Measurements from ENCODE around the gene PRDM15.

PRDM15 gene

DNA sequence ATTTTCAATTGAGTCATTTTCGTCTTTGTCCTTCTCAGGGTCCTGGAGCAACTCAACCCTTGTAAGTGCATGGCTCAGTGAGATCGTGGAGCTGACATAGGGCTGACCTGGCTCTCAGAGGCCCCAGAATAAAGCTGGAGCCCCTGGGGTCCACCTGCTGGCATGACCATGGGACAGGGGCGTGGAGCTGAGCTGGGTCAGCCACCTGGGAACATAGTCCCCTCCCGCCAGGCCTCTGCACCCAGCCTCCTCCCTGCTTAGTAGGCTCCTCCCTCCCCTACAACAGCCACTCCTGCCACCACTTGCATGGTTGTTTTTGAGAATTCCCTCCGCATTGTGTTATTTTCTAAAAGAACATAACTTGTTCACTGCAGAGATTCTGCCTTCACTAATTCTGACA lies 109.2 kb downstream of the PRDM15 start:
- H3K4me3 ChIP-seq (ENCODE audit: low read depth, low read length): no peak overlapping the region
- TF ChIP-seq, protein P1, sequence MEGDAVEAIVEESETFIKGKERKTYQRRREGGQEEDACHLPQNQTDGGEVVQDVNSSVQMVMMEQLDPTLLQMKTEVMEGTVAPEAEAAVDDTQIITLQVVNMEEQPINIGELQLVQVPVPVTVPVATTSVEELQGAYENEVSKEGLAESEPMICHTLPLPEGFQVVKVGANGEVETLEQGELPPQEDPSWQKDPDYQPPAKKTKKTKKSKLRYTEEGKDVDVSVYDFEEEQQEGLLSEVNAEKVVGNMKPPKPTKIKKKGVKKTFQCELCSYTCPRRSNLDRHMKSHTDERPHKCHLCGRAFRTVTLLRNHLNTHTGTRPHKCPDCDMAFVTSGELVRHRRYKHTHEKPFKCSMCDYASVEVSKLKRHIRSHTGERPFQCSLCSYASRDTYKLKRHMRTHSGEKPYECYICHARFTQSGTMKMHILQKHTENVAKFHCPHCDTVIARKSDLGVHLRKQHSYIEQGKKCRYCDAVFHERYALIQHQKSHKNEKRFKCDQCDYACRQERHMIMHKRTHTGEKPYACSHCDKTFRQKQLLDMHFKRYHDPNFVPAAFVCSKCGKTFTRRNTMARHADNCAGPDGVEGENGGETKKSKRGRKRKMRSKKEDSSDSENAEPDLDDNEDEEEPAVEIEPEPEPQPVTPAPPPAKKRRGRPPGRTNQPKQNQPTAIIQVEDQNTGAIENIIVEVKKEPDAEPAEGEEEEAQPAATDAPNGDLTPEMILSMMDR (IDR thresholded peaks at IDR 0.05; ENCODE audit: borderline replicate concordance, insufficient read depth, low read depth, low read length): no peak

DNA sequence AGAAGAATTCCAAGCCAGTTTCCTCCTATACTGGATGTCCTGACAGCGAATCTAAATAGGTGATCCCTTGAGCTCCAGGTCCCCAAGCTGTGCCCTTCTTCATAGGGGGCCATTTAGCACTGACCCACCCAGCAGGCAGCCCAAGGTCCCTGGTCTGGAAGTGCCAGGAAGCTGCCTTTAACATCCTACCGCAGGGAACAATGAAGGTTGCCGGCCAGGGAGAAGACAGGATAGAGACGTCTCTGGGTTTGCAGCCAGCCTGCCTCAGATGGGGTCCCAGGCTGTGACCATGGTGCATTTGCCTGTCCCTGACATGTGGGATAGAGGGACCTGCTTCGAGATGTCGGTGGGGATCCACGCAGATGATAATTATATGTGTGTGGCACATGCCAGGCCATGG lies 109.6 kb downstream of the PRDM15 start:
- no peak overlapping the region for H3K4me3 ChIP-seq (ENCODE audit: low read depth, low read length)
- TF ChIP-seq, protein P1 (IDR thresholded peaks at IDR 0.05; ENCODE audit: borderline replicate concordance, insufficient read depth, low read depth, low read length): no peak

DNA sequence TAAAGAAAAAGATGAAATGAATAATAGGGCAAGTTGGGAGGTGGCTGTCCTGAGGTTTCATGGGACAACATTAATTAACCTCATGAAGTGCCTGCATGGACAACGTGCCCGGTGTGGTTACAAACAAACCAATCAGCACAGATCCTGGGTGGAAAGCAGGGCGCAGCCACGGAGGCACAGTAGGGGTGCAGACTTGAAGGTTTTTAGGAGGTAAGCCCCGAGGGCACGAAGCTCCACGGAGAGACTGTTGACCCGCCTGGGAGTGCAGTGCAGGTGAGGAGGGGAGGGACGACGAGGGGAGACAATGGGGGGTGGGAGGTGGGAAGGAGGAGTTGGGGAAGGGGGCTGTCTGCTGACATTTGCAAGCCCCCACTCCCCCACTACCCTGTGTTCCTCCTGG lies 110.0 kb downstream of the PRDM15 start:
- no peak overlapping the region for H3K4me3 ChIP-seq (ENCODE audit: low read depth, low read length)
- TF ChIP-seq, protein P1 (IDR thresholded peaks at IDR 0.05; ENCODE audit: borderline replicate concordance, insufficient read depth, low read depth, low read length): no peak

DNA sequence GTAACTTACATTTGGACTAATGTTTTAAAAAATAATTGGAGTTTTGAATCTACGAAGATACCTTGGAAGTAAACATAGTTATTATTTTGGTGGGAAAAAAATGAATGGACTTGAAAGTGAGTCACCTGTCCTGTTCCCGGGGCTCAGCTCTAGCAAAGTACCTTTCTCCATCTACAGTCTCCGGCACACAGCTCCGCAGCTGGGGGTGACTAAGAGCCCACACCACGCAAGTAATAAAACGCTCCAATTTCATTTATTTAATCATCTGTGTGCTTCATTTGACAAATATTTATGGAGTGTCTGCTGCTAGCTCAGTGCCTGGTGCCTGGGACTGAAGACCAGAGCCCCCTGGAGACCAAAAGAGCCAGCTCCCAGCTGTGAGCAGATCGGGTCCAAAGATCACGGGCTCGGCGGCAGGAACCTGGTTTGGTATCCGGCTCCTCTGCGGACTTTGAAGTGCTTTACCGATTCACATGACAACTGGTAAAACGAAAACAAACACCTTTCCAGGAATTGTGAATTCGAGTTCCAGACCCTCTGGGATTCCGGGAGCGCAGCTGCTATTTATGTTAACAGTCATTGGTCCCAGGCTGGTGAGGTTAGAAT lies 110.6 kb downstream of the PRDM15 start:
- TF ChIP-seq, protein P1 (IDR thresholded peaks at IDR 0.05; ENCODE audit: borderline replicate concordance, insufficient read depth, low read depth, low read length): no peak
- no peak overlapping the region for H3K4me3 ChIP-seq (ENCODE audit: low read depth, low read length)

DNA sequence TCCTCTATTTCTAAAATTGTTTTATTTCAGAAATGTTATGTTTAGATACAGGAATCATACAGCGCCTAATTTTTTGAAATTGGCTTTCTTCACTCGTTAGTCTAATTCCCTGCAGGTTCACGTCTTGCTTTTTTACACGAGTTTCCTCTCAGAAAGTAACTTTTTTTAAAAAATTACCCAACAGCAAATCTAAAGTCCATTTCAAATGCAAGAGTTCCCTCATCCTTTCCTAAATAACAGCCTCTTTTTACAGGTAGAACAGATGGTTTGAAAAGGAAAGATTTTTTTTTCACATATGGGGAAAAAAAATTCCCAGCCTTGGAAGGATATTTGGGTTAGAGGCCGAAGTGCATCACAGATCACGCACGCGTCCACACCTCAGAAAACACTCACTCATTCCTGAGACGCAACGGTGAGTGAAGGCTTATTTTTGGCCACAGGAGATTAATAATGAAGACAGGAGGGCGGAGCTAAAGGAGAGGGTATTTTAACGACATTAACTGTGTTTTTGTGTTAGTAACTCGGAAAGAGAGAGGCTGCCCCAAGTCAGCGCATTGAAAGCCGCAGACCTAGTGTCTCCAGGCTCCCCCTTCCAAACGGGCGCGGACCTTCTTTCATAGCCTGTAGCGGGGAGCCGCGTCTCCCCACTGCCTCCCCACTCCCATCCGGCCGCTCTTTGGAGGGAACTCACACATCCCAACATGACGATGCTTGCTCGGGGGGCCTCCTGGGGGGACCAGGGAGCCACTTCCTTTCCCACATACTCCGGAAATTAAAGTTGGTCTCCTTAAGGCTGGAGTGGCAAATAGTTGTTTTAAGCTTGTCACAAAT lies 111.3 kb downstream of the PRDM15 start:
- TF ChIP-seq, protein P1 (IDR thresholded peaks at IDR 0.05; ENCODE audit: borderline replicate concordance, insufficient read depth, low read depth, low read length): no peak
- H3K4me3 ChIP-seq (ENCODE audit: low read depth, low read length): no peak overlapping the region

DNA sequence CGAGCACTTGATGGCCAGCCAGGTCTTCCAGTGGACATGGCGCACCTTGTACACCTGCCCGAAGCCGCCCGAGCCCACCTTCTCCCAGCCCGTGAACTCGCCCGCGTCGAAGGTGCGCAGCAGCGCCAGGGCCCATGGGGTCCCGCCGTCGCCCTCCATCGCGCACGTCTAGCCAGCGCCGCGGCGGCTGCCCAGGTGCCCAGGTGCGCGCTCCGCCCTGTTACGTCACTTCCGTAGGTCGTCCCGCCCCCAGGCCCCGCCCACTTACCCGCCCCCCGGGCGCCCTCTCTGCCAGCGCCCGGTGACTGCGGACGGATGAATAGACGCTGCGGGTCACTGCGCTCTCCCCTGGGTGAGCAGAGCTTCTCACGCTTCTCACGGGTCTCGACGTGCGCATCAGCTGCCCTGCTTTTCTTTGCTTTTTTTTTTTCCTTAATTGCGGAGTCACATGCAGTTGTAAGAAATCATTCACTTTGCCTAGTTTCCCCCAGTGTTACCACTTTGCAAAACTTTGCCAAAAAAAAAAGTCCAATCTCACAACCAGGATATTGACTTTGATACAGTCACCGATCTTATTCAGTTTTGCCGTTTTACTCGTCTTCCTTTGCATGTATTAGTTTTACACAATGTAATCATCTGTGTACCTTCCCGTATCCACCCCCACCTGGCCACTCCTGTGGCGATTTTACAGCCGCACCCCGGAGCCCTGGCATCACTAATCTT lies 112.1 kb downstream of the PRDM15 start, which contains the start of gene RIPK4:
TSS of gene RIPK4 (minus strand) at position 170 of the 723 bp plus-strand sequence. CDS start at position 159, 11 bp downstream.
- H3K4me3 ChIP-seq (ENCODE audit: low read depth, low read length): peak within 1 kb of the TSS; percentile 31

More for the DNA sequence above, 112.1 kb downstream of the PRDM15 start, which contains the start of gene RIPK4:
- TF ChIP-seq, protein P1 (IDR thresholded peaks at IDR 0.05; ENCODE audit: borderline replicate concordance, insufficient read depth, low read depth, low read length): no peak
